Measurements from ENCODE around the gene ZNF737.

- TF ChIP-seq CTCF (IDR thresholded peaks at IDR 0.05) (no peak), EZH2 (IDR thresholded peaks at IDR 0.05) (no peak), EZH2phosphoT487 (IDR thresholded peaks at IDR 0.05) (no peak)
These were observed 47.2 kb upstream of the ZNF737 start for GRCh38 chr19:20612711-20613316.
